NCI-H2081 treated with DMSO at 0.1 percent for 48 hours (cell line): Measurements from ENCODE around the gene TBXA2R.

Experiments
- DNase-seq: peaks from one replicate; lab custom pipeline; 2025; lab: John Stamatoyannopoulos, UW

The TBXA2R gene

GRCh38 chr19:3619631-3620012, 12.9 kb upstream of the TBXA2R start:
- no peak for DNase-seq

DNA sequence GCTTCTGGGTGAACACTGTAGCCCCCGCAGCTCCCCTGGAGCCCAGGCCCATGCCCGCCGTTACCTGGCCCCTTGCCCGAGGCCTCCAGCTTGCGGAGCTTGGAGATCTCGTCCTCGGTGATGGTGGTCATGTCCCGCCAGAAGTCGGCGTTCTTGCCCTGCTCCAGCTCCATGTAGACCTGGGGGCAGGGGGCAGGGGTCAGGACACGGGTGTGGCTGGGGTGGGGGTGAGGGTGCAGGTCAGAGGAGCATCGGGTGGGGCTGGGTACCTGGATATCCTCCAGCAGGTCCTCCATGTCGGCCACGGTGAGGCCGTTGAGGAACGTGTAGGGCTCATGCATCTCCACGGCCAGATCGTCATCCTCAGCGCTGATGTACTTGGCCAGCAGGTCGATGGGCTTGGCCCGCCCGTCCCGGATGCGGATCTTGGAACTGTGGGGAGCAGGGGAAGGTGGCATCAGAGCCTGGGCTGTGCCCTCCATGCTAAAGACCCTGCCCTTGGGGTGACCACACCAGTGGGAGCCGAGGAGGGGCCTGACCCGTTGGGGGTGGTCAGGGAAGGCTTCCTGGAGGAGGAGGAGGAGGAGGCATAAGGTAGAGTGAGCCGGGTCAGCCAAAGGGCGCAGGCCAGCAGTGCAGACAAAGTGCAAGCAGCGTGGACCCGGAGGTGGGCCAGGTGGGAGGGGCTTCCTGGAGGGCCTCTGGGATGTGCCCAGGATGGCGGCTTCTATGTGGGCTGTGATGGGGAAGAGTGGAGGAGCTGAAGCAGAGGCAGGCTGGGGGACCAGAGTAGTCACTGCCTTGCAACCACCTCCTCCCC, 12.3 kb upstream of the TBXA2R start:
- DNase-seq, result no peak

GRCh38 chr19:3618144-3618810, 11.6 kb upstream of the TBXA2R start:
- no peak for DNase-seq

DNA sequence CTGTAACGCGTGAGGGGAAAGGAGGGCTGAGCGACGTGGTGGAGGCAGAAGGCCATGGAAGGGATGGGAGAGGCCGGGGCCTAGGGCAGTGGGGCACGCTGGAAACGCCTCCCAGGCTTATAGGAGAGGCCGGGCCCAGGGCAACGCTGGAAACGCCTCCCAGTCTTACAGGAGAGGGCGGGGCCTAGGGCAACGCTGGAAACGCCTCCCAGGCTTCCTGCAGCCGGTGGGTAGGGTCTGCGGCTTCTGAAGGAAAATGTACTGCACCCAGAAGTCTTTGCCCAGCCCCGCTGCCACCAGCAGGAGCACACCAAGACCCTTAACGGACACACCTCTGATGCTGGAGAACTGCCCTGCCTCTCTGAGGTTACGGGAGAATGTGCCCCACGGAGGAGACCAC, 10.8 kb upstream of the TBXA2R start:
- no peak for DNase-seq

DNA sequence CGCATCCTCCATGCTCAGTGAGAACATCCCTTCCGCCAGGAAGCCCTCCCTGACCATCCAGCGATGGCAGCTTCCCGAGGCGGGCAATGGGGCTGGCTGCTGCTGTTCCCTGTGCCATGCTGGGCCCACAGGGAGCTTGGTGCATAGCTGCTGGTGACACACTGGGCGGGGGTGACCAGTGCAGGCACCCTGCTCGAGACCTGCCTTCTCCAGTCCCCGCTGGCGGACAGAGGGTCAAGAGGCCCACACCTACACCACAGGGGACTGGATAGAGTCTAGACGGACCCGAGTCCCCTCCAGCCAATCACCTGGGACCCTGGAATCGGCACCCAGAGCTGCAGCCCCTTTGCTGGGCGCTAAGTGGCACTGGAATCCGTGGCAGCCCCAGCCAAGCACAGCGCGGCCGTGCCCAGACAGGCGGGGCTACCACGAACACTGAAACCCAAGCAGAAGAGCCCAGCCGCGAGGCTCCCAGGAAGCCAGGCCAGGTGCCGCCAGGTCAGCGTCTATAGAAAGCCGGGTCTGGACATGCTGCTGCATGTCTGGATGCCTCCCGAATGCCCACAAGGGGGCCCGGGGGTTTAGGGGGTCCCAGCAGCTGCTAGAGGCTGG, 9.0 kb upstream of the TBXA2R start:
- DNase-seq, result no peak

DNA sequence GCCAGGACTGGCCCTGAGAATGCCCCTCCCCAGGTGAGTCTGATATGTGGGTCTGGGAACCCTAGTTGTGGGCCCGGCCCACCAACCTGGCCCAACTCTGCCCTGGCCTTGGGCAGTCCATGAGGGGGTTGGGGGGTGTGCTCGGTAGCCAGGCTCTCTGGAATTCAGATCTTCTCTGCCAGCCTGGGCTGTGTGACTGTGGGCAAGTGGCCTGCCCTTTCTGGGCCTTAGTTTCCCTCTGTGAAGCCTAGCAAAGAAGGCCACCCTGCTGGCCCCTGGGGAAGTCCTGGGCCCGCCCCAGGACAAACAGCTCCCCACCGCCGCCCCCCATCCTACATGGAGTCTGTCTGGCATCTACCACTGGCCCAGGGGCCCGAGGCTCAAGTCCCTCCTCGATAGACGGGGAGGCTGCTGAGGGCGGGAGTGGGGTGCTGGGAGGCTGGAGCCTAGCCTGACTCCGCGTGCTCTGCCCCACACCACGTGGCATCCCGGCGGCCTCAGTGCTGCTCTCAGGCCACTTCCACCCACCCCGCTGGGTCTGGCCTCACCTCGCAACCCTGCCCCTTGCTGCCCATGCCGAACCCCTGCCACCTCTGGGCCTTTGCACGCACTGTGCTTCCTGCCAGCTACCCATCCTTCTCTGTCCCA, 8.3 kb upstream of the TBXA2R start:
- DNase-seq, result no peak

GRCh38 chr19:3613818-3614661, 7.4 kb upstream of the TBXA2R start:
- peak; percentile 21 for DNase-seq

GRCh38 chr19:3612901-3613741, 6.4 kb upstream of the TBXA2R start:
- DNase-seq, result no peak

DNA sequence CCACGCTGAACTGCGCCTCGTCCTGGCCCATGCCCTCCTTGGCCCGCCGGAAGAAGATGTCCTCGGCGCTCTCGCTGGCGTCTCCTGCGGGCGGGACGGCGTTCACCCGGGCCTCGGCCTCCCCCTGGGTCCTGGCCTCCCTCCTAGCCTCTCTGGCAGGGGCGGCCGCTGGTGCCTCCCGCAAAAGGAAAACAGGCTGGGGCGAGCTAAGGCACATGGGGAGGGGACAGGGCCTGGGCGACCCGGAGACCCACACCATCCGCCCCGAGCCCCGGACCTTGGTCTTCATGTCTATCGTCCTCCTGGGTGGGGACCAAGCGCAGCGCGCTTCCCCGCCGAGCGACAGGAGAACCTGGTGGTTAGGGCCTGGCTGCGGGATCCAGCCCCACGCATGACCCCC, 5.7 kb upstream of the TBXA2R start:
- DNase-seq, result no peak

GRCh38 chr19:3611841-3612240, 5.2 kb upstream of the TBXA2R start:
- no peak for DNase-seq

DNA sequence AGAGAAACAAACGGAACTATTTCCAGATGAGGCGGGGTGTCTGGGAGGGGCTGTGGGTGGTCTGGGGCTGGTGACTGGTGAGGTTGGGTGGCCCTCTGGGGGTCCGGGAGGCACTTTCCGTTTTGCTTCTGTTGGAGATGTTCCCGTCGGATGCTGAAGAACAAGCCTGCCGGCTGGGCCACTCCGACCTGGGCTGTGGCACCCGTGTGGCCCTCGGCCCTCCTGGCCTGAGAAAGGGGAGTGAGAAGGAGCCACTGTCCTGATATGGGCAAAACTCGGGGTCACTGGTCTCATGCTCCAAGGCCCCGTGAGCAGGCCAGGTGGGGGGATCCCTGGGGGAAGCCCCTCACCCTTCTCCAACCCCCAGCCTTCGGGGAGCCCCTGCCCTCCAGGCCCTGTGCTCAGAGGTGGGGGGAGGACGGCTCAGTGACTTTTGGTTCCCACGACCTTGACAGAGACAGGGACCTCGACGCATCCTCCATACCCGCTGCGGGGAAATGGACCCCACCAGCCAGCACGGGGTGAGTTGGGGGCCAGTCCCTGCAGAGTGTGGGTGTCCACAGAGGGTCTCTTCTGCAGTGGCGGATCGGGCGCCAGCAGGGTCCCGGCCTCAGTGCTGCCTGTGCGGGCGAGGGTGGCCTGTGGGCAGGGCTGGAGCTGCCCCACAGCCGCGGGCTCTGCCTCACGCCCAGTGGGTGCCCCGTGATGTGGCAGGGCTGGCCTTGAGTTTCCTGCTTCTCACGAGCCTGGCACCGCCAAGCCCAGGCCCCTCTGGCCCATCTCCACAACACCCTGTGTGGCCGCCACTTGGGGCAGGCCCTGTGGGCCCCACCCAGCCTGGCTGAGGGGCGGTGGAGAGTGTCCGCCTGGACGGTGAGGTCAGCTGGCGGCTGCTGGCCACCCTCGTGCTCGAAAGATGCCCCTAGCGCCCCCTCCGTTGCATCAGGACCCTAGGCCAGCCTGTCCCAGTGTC, 4.4 kb upstream of the TBXA2R start:
- DNase-seq, result no peak

- DNase-seq, result no peak
These were observed 3.4 kb upstream of the TBXA2R start for GRCh38 chr19:3609779-3610719.

DNA sequence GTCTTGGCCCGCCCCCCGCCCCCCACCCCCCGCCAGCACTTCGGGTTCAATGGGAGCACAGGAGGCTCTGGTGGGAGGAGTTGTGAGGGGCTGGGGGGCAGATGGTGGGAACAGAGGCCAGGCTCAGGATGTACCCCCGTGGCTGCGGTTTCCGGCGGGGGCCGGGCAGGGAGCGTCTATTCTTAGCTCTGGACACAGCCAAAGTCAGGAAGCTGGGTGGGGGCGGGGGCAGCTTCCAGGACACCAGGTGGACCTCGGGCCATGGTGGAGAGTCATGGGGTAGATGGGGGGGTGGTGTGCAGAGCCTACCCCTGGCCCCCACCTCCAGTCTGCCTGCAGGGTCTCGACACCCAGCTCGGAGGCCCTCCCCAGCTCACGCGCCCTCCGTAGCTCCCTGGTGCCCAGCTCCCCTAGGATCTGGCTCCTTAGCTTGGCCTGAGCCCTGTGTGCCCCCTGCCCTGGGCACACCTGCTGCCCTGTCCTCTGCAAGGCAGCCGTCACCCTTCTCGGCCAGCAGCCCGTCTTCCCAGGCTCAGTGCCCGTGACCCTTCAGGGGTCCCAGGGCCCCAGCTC, 2.2 kb upstream of the TBXA2R start:
- no peak for DNase-seq

- no peak for DNase-seq
These were observed 1.5 kb upstream of the TBXA2R start for GRCh38 chr19:3608079-3608641.

- no peak for DNase-seq
These were observed 816 bp upstream of the TBXA2R start for GRCh38 chr19:3607303-3608078.

- no peak for DNase-seq
These were observed 443 bp downstream of the TBXA2R start for GRCh38 chr19:3606174-3606689.

DNA sequence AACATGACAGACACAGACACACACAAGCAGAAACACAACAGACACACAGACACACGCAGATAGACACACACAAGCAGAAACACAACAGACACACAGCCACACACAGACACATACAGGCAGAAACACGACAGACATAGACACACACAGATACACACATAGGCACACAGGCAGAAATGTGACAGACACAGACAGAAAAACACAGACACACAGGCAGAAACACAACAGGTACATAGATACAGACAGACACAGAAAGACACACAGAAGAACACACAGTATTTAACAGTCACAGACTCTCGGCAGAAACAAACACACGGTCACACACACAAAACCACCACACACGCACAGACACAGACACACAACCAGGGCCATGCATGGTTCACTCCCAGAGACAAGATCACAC, 905 bp downstream of the TBXA2R start:
- no peak for DNase-seq
